ENCODE data around the gene CFAP107. TPM values are rescaled to one million over a fixed set of nuclear protein-coding genes. Genes with fewer than 3 reads are reported as not detected.
"Not testable (repeated sequence)": the region's sequence is repeated elsewhere in the genome, so short reads cannot be mapped to it uniquely, and the experiment has no call there.

The CFAP107 gene
- total RNA-seq, 2 donors from 2014 or later: not detected

DNA sequence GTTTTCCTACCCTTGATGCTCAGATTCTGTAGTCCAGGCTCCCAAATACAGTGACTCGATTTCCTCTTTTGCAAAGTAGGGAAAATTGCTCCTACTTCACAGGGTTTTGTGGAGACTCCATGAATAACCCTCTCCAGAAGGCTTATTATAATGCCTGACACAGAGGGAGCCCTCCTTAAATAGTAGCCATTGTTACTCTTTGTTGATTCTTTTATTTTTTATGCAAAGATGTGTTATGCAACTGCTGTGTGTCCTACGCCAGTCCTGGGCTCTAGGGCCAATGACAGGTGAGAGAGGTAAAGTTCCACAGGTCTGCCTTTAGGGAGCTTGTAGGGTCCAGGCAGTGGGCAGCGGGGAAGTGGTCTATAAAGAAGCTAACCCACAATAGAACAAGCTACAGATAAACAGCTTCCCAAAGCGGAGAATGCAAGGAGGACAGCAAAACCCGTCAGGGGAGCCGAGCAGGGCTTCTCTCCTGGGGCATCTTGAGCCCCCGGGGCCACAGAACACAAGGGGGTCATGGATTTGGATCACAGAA, 28.6 kb upstream of the CFAP107 start:
- H3K9me3 Mint-ChIP-seq: no peaks in the 10 kb centered on the region
- peaks cover 32% of the 10 kb centered on the region for H3K27me3 Mint-ChIP-seq

DNA sequence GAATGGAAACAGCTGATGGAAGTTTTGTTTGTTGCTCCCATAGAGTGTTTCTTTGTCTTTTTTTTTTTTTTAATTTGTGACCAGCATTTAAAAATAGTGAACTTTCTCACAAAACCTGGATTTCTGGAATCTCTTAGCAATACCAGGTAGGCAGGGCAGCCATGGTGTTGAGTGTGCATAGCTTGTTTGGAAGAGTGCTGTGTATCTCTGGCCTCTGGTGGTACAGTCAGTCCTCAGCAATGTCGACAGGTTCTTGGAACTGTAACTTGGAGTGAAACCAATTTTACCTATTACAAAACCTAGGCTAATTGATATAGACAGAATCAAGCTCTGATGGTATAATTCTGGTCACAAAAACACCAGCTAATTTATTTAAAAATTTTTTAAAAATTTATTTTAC, 23.4 kb upstream of the CFAP107 start:
- Mint-ChIP-seq H3K27ac (no peak overlapping the region), H3K36me3 (ENCODE audit: low read depth) (no peaks in the 10 kb centered on the region), H3K4me3 (no peak overlapping the region), H3K9me3 (no peaks in the 10 kb centered on the region), H3K4me1 (no peaks in the 10 kb centered on the region), H3K27me3 (peaks cover 33% of the 10 kb centered on the region)
- ATAC-seq (replicated peaks): no peak

More for the DNA sequence above, 28.6 kb upstream of the CFAP107 start:
- H3K4me3 Mint-ChIP-seq: no peak overlapping the region
- no peaks in the 10 kb centered on the region for H3K36me3 Mint-ChIP-seq (ENCODE audit: low read depth)
- no peak overlapping the region for H3K27ac Mint-ChIP-seq
- H3K4me1 Mint-ChIP-seq: peaks cover 4% of the 10 kb centered on the region
- ATAC-seq (replicated peaks): no peak

DNA sequence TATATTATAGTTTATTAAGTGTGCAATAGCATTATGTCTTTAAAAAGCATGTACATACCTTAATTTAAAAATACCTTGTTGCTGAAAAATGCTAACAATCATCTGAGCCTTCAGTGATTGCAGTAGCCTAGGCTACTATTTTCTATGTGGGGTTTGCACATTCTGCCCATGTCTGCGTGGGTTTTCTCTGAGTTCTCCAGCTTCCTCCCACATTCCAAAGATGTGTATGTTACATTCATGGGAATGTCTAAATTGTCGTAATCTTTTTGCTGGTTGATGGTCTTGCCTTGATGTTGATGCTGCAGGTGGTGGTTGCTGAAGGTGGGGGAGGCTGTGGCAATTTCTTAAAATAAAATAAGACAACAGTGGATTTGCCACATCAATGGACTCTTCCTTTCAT, 17.6 kb upstream of the CFAP107 start:
- Mint-ChIP-seq H3K27me3 (peaks cover 49% of the 10 kb centered on the region), H3K27ac (no peak overlapping the region), H3K4me1 (no peaks in the 10 kb centered on the region), H3K4me3 (no peak overlapping the region), H3K9me3 (peaks cover 7% of the 10 kb centered on the region), H3K36me3 (ENCODE audit: low read depth) (no peaks in the 10 kb centered on the region)
- ATAC-seq (replicated peaks): no peak

DNA sequence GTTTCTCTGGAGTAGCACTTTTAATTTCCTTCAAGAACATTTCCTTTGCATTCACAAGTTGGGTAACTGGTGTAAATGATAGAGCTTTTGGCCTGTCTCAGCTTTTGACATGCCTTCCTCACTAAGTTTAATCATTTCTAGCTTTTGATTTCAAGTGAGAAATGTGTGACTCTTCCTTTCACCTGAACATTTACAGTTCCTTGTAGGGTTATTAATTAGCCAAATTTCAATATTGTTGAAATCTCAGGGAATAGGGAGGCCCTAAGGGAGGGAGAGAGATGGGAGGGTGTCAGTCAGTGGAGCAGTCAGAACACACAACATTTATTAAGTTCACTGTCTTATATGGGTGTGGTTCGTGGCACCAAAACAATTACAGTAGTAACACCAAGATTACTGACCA, 15.8 kb upstream of the CFAP107 start:
- peaks cover 57% of the 10 kb centered on the region for H3K27me3 Mint-ChIP-seq
- no peak overlapping the region for H3K27ac Mint-ChIP-seq
- peaks cover 10% of the 10 kb centered on the region for H3K9me3 Mint-ChIP-seq
- no peaks in the 10 kb centered on the region for H3K4me1 Mint-ChIP-seq
- no peak for ATAC-seq (replicated peaks)
- no peak overlapping the region for H3K4me3 Mint-ChIP-seq
- no peaks in the 10 kb centered on the region for H3K36me3 Mint-ChIP-seq (ENCODE audit: low read depth)

DNA sequence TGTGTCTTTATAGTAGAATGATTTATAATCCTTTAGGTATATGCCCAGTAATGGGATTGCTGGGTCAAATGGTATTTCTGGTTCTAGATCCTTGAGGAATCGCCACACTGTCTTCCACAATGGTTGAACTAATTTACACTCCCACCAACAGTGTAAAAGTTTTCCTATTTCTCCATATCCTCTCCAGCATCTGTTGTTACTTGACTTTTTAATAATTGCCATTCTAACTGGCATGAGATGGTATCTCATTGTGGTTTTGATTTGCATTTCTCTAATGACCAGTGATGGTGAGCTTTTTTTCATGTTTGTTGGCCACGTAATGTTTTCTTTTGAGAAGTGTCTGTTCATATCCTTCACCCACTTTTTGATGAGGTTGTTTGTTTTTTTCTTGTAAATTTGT, 14.9 kb upstream of the CFAP107 start:
- not testable (repeated sequence) for H3K4me3 Mint-ChIP-seq; H3K27ac Mint-ChIP-seq; H3K4me1 Mint-ChIP-seq; H3K36me3 Mint-ChIP-seq (ENCODE audit: low read depth); ATAC-seq (replicated peaks)
- peaks cover 58% of the 10 kb centered on the region for H3K27me3 Mint-ChIP-seq
- peaks cover 15% of the 10 kb centered on the region for H3K9me3 Mint-ChIP-seq

DNA sequence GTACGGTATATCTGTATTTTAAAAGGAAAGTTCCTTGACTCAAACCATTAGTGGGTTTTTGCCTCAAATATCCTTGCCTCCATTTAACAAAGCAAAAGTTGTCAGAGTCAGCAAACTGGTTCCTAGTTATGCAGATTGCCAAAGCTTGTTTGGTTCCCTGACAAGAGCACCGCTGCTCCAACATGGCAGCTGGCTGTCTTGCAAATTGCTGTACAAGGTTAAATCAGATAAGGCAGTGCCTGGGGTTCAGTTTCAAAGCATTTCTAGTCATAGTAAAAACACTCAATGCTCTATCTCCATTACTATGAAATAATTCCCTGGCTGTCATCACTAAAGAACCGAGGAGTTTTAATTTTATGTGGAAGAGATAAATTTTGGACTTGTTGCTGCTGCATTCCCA, 11.3 kb upstream of the CFAP107 start:
- H3K36me3 Mint-ChIP-seq (ENCODE audit: low read depth): no peaks in the 10 kb centered on the region
- peaks cover 20% of the 10 kb centered on the region for H3K9me3 Mint-ChIP-seq
- no peak overlapping the region for H3K27ac Mint-ChIP-seq
- peaks cover 67% of the 10 kb centered on the region for H3K27me3 Mint-ChIP-seq
- no peaks in the 10 kb centered on the region for H3K4me1 Mint-ChIP-seq
- no peak overlapping the region for H3K4me3 Mint-ChIP-seq
- ATAC-seq (replicated peaks): no peak

DNA sequence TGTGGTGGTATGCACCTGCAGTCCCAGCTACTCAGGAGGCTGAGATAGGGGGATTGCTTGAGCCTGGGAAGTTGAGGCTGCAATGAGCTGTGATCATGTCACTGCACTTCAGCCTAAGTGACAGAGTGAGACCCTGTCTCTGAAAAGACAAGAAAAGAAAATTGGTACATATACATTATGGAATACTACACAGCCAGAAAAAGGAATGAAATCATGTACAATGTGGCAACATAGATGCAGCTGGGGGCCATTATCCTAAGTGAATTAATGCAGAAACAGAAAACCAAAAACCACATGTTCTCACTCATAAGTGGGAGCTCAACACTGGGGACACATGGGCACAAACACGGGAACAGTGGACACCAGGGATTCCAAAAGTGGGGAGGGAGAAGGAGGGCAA, 7.1 kb upstream of the CFAP107 start:
- no peak for ATAC-seq (replicated peaks)
- Mint-ChIP-seq H3K9me3 (peaks cover 10% of the 10 kb centered on the region), H3K36me3 (ENCODE audit: low read depth) (no peaks in the 10 kb centered on the region), H3K27me3 (peaks cover 50% of the 10 kb centered on the region), H3K4me3 (no peak overlapping the region), H3K27ac (no peak overlapping the region), H3K4me1 (no peaks in the 10 kb centered on the region)

DNA sequence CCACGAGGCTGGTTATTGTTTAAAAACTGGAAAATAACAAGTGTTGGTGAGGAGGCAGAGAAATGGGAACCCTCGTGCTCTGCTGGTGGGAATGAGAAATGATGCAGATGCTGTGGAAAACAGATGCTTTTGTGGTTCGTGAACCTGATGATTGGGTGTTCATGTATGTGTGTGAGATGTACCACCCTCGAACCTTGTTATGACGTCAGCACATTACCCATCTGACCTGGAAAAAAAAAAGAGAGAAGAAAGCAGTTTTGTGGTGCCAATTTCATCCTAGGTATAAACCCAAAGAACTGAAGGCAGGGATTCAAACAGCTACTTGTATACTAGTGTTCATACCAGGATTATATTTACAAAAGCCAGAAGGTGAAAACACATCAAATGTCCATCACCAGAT, 6.4 kb upstream of the CFAP107 start:
- Mint-ChIP-seq H3K27me3 (peaks cover 49% of the 10 kb centered on the region), H3K4me1 (no peaks in the 10 kb centered on the region), H3K4me3 (no peak overlapping the region), H3K36me3 (ENCODE audit: low read depth) (no peaks in the 10 kb centered on the region), H3K27ac (no peak overlapping the region), H3K9me3 (peaks cover 10% of the 10 kb centered on the region)
- no peak for ATAC-seq (replicated peaks)

DNA sequence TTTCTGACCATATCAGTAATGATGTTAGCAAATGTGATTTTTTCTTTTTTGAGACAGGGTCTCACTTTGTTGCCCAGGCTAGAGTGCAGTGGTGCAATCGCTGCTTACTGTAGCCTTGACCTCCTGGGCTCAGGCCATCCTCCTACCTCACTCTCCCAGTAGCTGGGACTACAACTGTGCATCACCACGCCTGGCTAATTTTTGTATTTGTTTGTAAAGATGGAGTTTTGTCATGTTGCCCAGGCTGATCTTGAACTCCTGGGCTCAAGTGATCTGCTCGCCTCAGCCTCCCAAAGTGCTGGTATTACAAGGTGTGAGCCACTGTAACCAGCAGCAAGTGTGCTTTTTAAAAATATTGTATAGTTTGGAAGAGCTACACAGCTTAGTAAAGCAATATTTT, 4.1 kb upstream of the CFAP107 start:
- H3K4me1 Mint-ChIP-seq: no peaks in the 10 kb centered on the region
- ATAC-seq (replicated peaks): no peak
- H3K9me3 Mint-ChIP-seq: peaks cover 1% of the 10 kb centered on the region
- no peak overlapping the region for H3K4me3 Mint-ChIP-seq
- H3K36me3 Mint-ChIP-seq (ENCODE audit: low read depth): no peaks in the 10 kb centered on the region
- H3K27me3 Mint-ChIP-seq: peaks cover 42% of the 10 kb centered on the region
- H3K27ac Mint-ChIP-seq: no peak overlapping the region

DNA sequence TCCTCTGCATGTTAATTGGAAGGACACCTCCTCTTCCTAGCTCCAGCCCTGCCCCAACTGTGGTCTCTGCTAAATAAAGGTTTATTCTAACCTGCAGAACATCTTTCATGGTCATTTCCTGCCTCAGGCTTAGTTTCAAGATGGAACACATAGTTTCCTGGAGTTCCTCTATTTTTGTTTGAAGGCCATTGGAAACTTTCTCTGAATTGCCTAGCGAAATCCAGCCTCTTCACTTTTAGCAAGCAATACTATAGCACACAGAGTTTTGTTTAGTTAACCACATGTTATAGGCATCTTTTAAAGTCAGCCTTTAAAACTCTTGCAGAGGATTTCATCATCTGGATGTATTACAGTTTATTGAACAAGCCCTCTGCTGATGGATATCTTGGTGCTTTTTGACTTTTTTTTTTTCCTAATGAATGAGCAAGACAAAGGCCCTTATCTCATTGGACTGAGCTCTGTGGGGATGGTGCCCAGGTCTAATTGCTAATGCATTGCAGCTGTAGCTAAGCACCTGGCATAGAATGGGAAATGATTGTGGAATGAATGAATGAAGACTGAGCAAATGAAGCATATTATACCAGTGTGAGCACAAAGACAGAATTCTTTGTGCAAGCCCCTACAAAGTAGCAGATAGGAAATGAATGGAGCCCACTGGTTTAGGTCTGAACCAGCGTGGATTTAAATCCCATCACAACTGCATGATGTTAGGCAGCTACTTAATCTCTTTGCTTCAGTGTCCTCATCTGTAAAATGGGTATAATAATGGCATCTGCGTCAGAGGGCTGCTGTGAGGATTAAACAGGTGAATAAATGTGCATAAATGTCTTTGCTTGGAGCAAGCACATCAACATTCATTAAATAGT, 641 bp upstream of the CFAP107 start:
- peaks cover 37% of the 10 kb centered on the region for H3K27me3 Mint-ChIP-seq
- no peak for ATAC-seq (replicated peaks)
- H3K27ac Mint-ChIP-seq: no peak overlapping the region
- no peaks in the 10 kb centered on the region for H3K4me1 Mint-ChIP-seq
- peaks cover 19% of the 10 kb centered on the region for H3K9me3 Mint-ChIP-seq
- no peak overlapping the region for H3K4me3 Mint-ChIP-seq
- H3K36me3 Mint-ChIP-seq (ENCODE audit: low read depth): peaks cover 6% of the 10 kb centered on the region

DNA sequence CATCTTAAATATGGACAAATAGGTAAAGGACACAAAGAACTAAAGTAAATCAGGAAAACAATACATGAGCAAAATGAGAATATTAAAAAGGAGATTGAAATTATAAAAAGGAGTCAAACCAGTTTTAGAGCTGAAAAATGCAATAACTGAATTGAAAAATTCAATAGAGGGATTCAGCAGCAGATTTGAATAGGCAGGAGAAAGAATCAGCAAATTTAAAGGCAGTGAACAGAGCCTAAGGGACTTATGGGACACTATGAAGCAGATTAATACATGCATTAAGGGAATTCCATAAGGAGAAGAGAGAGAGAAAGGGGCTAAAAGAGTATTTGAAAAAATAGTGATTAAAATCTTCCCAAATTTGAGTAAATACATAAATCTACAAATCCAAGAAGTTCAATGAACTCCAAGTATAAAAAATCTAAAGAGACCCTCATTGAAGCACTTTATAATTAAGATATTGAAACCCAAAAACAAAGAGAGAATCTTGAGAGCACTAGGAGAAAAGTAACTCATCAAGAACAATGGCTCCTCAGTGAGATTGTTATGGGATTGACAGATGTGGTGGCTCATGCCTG, 2.9 kb downstream of the CFAP107 start:
- ATAC-seq (replicated peaks): no peak
- Mint-ChIP-seq H3K27me3 (peaks cover 49% of the 10 kb centered on the region), H3K36me3 (ENCODE audit: low read depth) (peaks cover 6% of the 10 kb centered on the region), H3K4me3 (no peak overlapping the region), H3K4me1 (no peaks in the 10 kb centered on the region), H3K27ac (no peak overlapping the region), H3K9me3 (peaks cover 22% of the 10 kb centered on the region)

DNA sequence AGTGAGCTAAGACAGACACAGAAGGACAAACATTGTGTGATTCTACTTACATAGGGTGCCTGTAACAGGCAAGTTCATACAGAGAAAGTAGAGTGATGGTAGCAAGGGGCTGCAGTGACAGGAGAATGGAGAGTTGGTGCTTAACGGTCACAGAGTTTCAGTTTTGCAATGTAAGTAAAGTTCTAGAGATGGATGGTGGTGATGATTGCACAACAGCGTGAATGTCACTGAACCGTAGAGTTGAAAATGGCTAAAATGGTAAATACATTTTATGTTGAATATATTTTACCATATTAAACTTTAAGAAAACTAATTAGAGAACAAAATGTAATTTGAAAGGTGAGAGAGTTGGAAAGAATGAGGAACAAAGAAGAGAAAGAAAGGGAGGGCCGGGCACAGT, 8.7 kb downstream of the CFAP107 start:
- H3K9me3 Mint-ChIP-seq: peaks cover 6% of the 10 kb centered on the region
- no peak for ATAC-seq (replicated peaks)
- no peak overlapping the region for H3K4me3 Mint-ChIP-seq
- H3K4me1 Mint-ChIP-seq: no peaks in the 10 kb centered on the region
- no peaks in the 10 kb centered on the region for H3K36me3 Mint-ChIP-seq (ENCODE audit: low read depth)
- peaks cover 54% of the 10 kb centered on the region for H3K27me3 Mint-ChIP-seq
- H3K27ac Mint-ChIP-seq: no peak overlapping the region

DNA sequence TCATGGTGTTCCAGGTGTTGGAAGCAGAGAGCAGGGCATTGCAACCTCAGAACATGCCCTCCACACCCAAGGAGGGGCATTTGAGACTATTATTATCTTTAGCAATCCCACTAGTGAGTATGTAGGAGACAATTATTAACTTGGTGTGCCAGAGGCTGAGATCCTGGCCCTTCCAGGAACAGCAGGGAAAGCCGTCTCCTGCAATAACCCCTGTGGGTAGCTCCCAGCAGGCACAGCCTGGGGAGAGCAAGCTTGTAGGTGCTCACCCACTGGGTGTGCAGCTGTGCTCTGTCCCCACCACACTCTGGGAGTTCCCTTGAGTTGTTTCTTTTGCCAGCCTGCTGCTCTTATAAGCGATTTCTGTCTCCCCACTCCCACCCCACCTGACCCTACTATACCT, 10.3 kb downstream of the CFAP107 start:
- Mint-ChIP-seq H3K36me3 (ENCODE audit: low read depth) (no peaks in the 10 kb centered on the region), H3K9me3 (no peaks in the 10 kb centered on the region), H3K27ac (no peak overlapping the region), H3K27me3 (peaks cover 49% of the 10 kb centered on the region), H3K4me3 (no peak overlapping the region), H3K4me1 (no peaks in the 10 kb centered on the region)
- no peak for ATAC-seq (replicated peaks)

DNA sequence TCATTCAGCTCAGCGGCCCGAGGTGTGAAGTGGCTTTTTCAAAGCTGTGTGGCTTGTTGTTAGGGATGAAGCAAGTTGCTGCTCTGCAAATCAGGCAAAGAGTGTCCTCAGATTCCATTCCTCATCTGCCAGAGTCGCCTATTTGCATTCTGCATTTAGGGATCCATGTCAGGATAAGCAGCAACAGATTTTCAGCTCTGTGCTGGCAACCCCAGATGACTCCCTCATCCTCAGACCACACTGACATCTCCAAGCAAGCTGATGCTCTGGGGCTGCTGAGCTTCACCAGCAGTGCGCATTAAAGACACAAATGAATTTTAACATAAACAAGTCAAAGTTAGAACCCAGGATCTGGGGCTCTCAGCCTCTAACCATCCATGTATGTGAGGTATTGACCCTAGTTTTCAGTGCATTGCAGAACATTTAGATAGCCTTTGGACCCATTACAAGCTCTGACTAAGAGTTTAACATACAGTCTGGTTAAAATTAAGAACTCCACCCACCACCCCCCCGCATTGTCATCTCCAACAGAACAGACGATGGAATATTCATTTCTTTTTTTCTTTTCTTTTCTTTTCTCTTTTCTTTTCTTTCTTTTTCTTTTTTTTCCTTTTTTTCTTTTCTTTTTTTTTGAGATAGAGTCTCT, 10.9 kb downstream of the CFAP107 start:
- Mint-ChIP-seq H3K4me3 (no peak overlapping the region), H3K27me3 (peaks cover 49% of the 10 kb centered on the region), H3K4me1 (no peaks in the 10 kb centered on the region), H3K9me3 (no peaks in the 10 kb centered on the region), H3K36me3 (ENCODE audit: low read depth) (no peaks in the 10 kb centered on the region), H3K27ac (no peak overlapping the region)
- no peak for ATAC-seq (replicated peaks)

DNA sequence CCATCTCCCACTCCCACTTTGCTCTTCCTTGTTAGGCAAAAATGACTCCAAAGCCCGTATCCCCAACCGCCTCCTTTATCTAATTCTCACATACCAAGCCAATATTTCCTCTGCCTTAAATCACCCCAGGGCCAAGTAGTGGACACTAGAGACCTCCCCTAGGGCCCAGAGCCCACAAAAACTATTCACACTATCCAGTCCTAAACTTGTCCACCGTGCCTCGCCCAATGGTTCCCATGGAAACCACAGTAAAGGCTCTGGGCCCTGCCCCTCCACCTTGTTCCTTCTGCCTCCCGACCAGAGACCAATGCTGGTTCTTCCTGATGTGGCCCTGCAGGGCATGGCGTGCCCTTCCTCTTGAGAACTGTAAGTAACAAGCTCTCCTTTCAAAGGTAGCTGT, 11.8 kb downstream of the CFAP107 start:
- H3K4me1 Mint-ChIP-seq: no peaks in the 10 kb centered on the region
- H3K27me3 Mint-ChIP-seq: peaks cover 52% of the 10 kb centered on the region
- no peak for ATAC-seq (replicated peaks)
- no peak overlapping the region for H3K4me3 Mint-ChIP-seq
- no peaks in the 10 kb centered on the region for H3K36me3 Mint-ChIP-seq (ENCODE audit: low read depth)
- H3K9me3 Mint-ChIP-seq: no peaks in the 10 kb centered on the region
- H3K27ac Mint-ChIP-seq: no peak overlapping the region

Data from activated T-helper 17 cell treated with anti-CD3 and anti-CD28 coated beads, Interleukin-2, amount 50 U/mL, for 72 hours (primary cell).